ENCODE measurements around the gene PPP1R11. TPM values are rescaled to one million over a fixed set of nuclear protein-coding genes. Genes with fewer than 3 reads are reported as not detected.

PPP1R11 gene
- total and polyA plus RNA-seq, 2 of the 13 experiments (the other 11 are each of a cell fraction or from before 2014, with no cell fraction given): 32.1 to 58.9 TPM

DNA sequence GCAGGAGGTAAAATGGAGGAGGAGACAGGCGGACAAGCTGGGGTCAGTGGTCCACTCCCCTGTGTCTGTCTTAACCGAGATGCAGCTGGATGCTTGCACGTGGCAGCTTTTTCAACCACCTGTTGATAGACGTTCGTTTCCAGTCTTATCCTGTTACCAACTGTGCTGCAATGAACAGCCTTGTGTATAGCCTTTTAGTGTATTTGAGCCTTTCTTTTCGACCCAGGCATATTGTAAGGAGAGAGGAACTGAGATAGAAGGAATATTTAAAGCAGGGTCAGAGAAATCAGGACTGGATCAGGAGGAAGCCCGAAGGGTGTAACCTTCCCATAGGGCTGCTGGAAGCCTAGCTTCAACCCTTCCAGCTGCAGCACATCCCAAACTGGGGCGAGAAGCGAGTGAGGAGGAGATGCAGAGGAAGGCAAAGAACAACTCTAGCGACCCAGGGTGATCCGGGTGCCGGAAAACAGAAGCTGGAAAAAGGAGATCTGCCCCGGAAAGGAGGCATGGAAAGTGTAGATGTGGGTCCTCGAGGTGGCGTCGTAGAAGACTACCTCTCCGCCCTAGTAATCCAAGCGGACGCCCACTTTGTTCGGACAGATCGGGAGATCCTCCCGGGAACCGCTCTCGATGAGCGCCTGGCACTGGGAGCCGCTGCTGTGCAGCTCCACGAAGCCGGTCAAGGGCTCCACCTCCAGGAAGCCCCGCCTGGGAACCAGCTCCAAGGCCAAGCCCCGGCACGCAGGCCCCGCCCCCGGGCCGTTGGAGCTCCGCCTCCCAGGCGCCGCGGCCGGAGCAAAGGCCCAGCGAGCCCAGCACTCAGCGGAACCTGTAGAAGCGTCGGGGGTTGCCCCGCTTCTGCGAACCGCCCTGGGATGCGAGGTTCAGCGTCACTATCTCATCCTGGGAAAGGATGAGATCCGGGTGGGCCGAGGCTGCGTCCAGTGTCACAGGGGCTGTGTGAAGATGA is 34.7 kb downstream of the PPP1R11 start (continued):
- TF ChIP-seq ASH2L (IDR thresholded peaks at IDR 0.05; ENCODE audit: insufficient read length, low read depth, low read length): no peak
- TF ChIP-seq, protein P1, sequence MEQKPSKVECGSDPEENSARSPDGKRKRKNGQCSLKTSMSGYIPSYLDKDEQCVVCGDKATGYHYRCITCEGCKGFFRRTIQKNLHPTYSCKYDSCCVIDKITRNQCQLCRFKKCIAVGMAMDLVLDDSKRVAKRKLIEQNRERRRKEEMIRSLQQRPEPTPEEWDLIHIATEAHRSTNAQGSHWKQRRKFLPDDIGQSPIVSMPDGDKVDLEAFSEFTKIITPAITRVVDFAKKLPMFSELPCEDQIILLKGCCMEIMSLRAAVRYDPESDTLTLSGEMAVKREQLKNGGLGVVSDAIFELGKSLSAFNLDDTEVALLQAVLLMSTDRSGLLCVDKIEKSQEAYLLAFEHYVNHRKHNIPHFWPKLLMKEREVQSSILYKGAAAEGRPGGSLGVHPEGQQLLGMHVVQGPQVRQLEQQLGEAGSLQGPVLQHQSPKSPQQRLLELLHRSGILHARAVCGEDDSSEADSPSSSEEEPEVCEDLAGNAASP (CRISPR knock-in tag; IDR thresholded peaks at IDR 0.05; ENCODE audit: borderline replicate concordance): peak; percentile 75
- TF ChIP-seq ZNF136 (CRISPR knock-in tag; IDR thresholded peaks at IDR 0.05; ENCODE audit: low read depth): peak; percentile 44; the same call in 1 of the 2 replicates
- TF ChIP-seq ELF1 (CRISPR knock-in tag; IDR thresholded peaks at IDR 0.05): peak; percentile 72
- no peak for TF ChIP-seq DMAP1 (CRISPR knock-in tag; IDR thresholded peaks at IDR 0.05)
- TF ChIP-seq ZFY (CRISPR knock-in tag; IDR thresholded peaks at IDR 0.05): peak; percentile 85
- no peak for TF ChIP-seq RBAK (CRISPR knock-in tag; IDR thresholded peaks at IDR 0.05)
- no peak for TF ChIP-seq RBM22 (optimal IDR thresholded peaks at IDR 0.05; ENCODE audit: low read length)
- TF ChIP-seq ETV5 (CRISPR knock-in tag; IDR thresholded peaks at IDR 0.05; ENCODE audit: borderline replicate concordance): peak; percentile 69
- no peak for TF ChIP-seq ZNF567 (CRISPR knock-in tag; IDR thresholded peaks at IDR 0.05; ENCODE audit: borderline replicate concordance)
- TF ChIP-seq, protein P2, sequence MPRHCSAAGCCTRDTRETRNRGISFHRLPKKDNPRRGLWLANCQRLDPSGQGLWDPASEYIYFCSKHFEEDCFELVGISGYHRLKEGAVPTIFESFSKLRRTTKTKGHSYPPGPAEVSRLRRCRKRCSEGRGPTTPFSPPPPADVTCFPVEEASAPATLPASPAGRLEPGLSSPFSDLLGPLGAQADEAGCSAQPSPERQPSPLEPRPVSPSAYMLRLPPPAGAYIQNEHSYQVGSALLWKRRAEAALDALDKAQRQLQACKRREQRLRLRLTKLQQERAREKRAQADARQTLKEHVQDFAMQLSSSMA (CRISPR knock-in tag; IDR thresholded peaks at IDR 0.05): no peak
- TF ChIP-seq, protein P3, sequence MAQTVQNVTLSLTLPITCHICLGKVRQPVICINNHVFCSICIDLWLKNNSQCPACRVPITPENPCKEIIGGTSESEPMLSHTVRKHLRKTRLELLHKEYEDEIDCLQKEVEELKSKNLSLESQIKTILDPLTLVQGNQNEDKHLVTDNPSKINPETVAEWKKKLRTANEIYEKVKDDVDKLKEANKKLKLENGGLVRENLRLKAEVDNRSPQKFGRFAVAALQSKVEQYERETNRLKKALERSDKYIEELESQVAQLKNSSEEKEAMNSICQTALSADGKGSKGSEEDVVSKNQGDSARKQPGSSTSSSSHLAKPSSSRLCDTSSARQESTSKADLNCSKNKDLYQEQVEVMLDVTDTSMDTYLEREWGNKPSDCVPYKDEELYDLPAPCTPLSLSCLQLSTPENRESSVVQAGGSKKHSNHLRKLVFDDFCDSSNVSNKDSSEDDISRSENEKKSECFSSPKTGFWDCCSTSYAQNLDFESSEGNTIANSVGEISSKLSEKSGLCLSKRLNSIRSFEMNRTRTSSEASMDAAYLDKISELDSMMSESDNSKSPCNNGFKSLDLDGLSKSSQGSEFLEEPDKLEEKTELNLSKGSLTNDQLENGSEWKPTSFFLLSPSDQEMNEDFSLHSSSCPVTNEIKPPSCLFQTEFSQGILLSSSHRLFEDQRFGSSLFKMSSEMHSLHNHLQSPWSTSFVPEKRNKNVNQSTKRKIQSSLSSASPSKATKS (CRISPR knock-in tag; IDR thresholded peaks at IDR 0.05): no peak
- no peak for TF ChIP-seq ZNF713 (CRISPR knock-in tag; IDR thresholded peaks at IDR 0.05)
- 0 out of 2 replicates have a peak, but pooled peaks have one; percentile 65 for TF ChIP-seq ZBTB3 (CRISPR knock-in tag; IDR thresholded peaks at IDR 0.05; ENCODE audit: borderline replicate concordance, low read depth)
- TF ChIP-seq ZFP1 (CRISPR knock-in tag; IDR thresholded peaks at IDR 0.05): no peak; the same call in 1 of the 2 replicates
- TF ChIP-seq, protein P4, sequence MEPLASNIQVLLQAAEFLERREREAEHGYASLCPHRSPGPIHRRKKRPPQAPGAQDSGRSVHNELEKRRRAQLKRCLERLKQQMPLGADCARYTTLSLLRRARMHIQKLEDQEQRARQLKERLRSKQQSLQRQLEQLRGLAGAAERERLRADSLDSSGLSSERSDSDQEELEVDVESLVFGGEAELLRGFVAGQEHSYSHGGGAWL (CRISPR knock-in tag; IDR thresholded peaks at IDR 0.05): peak; percentile 74; the same call in 1 of the 2 replicates
- no peak for TF ChIP-seq ZSCAN22 (CRISPR knock-in tag; IDR thresholded peaks at IDR 0.05)
